GM21447 (cell line): ENCODE measurements around the gene CHD6.
"Not testable (repeated sequence)": the region's sequence is repeated elsewhere in the genome, so short reads cannot be mapped to it uniquely, and the experiment has no call there.

Experiments
- ATAC-seq: cut with Tn5 transposase; IDR thresholded peaks from one replicate; pipeline ENCODE4 v1.9.1; 2021; ENCODE audit not compliant: unreplicated experiment

The CHD6 gene

DNA sequence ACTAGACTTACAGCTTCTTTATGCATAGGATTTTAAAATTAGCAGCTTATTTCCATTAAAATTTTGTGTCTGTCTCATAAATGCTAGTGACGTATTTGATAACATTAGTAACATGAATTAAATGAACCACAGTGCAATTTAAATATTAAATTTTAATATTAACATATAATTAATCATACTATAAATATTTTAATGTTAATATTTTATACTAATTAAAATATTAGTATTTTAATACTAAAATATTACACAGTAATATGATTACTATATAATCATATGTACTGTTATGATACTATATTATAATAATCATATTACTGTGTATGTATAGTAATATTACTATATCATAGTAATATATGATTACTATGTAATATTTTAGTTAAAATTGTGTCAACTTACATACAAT is 73.7 kb downstream of the CHD6 start:
- no peak for ATAC-seq

- no peak for ATAC-seq
These were observed 77.3 kb downstream of the CHD6 start for GRCh38 chr20:41540918-41541317.

DNA sequence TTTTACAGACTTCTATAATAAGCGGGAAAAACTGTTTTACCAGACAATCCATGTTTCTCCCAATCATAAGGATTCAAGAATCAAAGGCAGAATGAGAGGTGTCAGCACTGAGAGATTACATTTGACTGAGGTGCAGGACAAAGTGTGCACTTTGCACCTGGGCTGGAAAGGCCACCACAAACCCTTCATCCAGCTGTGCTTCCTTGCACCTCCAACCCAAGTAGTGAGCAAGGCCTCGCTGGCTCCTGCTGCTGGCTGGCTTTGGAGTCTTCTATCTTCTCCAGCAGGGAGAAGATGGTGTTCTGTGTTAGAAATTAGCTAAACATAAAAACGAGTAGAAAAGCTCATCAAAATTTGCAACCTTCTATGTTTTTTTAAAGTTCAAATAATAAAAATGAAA is 77.7 kb downstream of the CHD6 start:
- ATAC-seq, result no peak

- ATAC-seq, result no peak
These were observed 79.2 kb downstream of the CHD6 start for GRCh38 chr20:41538810-41539596.

- no peak for ATAC-seq
These were observed 80.3 kb downstream of the CHD6 start for GRCh38 chr20:41537865-41538264.

DNA sequence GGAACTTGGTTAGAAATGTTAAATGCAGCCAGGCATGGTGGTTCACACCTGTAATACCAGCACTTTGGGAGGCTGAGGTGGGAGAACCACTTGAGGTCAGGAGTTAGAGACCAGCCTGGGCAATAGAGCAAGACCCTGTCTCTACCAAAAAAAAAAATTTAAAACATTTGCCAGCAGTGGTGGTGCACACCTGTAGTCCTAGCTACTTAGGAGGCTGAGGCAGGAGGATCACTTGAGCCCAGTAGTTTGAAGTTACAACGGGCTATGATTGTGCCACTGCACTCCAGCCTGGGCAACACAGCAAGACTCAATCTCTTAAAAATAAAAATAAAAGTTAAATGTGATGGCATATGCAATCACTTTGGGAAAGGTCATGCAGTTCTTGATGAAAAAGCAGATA is 82.6 kb downstream of the CHD6 start:
- not testable (repeated sequence) for ATAC-seq

- no peak for ATAC-seq
These were observed 83.3 kb downstream of the CHD6 start for GRCh38 chr20:41534842-41535241.

GRCh38 chr20:41534170-41534569 is 84.0 kb downstream of the CHD6 start:
- no peak for ATAC-seq

DNA sequence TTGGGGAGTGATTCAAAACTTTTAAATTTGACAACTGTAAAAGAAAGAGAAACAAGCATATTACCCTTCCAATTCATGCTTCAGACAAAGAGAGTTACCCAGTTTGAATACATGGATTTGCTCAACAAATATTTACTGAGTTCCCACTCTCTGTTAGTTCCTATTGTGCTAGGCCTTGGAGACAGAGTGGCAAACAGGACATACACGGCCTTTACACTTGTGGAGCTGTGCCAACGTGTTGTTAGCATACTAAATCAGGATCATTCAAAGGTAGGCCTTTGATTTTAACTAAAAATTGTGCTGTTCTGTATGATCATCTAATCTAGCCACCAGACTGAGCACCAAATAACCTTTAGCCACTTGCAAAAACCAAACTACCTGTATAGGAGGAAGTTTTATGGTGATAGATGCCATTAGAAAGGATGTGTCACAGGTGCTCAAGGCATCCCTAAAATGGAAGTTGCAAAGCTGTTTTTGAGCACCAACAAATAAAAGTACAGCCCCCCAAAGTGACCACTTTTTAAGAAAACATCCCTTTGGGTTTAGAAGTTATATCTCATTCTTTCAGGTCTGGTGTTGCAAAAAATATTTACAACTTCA is 84.5 kb downstream of the CHD6 start:
- ATAC-seq, result no peak

DNA sequence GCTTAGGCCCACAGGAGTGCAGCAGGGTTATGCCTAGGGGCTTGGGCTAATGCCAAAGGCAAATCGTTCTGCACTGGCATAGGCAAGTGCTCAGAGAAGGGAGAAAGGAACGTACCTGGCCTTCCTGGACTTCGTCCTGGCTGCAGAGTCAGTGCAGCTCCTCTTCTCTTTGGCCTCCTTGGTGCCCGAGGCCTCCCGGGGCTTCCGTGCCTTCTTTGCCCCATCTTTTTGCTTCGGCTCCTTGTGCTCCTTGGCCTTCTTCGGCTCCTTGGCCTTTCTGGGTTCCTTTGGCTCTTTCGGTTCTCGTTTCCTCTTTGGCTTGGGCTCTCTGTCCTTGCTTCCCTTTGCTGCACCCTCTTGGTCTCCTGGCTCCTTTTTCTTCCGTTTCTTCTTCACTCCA is 85.2 kb downstream of the CHD6 start:
- no peak for ATAC-seq

GRCh38 chr20:41531518-41532275 is 86.5 kb downstream of the CHD6 start:
- no peak for ATAC-seq

- ATAC-seq, result no peak
These were observed 87.3 kb downstream of the CHD6 start for GRCh38 chr20:41530923-41531322.

DNA sequence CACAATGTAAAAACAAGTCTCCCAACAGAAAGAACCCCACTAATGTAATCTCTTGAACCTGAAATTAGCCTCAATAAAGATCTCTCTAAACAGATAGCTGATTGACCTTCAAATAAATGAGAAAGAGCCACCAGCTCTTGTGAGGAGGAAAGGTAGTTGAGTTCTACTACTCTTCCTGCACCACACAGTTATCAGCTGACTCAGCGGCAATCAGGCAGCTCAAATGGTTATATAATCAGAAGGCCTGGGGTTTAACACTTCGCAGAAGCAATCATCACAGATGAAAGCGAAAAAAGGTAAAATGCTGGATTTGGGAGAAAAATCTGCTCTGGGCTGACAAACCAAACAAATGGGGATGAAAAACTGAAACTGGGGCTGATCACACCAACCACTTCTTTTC is 91.8 kb downstream of the CHD6 start:
- ATAC-seq, result no peak

DNA sequence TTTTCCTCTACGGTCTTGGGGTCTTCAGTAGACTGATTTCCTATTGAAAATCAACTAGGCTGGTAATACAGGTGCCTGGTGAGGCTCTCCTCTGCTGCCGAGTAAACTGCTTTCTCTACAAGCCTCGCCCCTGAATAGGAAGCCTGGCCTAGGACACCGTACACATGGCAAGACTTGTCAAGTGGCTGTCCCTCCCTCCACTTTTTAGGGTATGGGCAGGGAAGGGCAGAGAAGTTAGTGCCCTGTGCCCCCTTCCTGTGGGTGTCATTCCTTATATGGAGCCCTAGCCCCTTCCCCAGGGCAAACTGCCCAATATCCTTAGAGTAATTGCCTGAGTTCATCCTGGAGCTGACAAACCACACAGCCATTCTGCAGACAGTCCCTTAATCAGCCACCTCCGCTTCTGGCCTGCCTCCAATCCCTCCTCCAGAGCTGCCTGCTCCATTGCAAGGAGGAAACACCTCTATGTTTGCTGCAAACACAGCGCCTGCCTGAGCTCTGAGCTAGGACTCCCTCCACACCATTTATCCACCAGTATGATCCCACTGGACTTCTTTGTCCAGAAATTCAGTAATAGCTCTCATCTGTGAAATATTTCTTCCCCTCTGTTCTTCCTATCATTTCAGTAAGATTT is 93.1 kb downstream of the CHD6 start:
- no peak for ATAC-seq

- ATAC-seq, result no peak
These were observed 94.3 kb downstream of the CHD6 start for GRCh38 chr20:41523857-41524256.

GRCh38 chr20:41513829-41514228 is 104.3 kb downstream of the CHD6 start:
- ATAC-seq, result no peak

GRCh38 chr20:41512624-41513023 is 105.6 kb downstream of the CHD6 start:
- ATAC-seq, result no peak

DNA sequence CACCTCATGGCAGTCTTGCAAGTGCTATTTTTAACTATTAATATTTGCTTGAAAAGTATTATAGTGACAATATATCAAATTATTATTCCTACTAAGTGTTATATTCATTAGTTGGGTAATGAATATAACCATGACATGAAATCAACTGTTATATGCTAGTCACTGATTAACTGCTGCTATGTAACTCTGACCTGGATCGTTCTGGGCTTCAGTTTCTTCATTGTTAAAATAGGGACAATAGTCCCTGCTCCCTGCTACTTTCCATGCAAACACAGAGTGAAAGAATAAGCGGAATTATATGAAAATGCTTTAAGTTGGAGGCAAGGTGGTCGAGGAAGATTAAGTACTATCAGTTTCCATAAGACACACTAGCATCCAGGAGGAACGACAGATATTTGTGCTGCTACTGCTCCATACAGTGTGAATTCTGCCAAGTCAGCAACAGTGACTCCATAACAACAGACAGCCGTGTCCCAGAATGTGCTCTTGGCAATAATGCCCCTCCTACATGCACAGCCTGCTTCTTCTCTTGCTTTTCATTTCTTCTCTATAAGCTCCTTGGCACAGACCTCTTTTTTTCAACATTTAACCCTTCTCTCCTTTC is 107.2 kb downstream of the CHD6 start:
- ATAC-seq, result no peak

DNA sequence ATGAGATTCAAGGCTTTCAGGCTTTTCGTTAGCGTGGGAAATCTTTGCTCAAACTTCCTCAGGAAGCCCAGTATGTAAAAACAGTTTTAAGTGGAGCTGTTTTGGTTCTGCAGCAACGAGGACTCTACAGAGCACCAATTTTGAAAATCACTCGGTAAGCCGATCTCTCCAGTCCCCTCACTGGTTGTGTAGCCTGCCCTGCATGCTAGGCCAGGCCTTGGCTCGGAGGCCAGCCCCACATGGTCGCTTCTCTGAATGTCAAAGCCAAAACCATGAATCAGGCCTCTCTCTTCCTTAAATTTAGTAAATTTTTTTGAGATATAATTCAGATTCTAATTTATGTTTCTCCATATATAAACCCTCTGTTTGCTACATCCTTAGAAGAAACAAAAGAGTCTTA is 108.0 kb downstream of the CHD6 start:
- no peak for ATAC-seq

- no peak for ATAC-seq
These were observed 108.6 kb downstream of the CHD6 start for GRCh38 chr20:41509316-41510200.
